ENCODE data around the gene GPR62.

Gene GPR62

DNA sequence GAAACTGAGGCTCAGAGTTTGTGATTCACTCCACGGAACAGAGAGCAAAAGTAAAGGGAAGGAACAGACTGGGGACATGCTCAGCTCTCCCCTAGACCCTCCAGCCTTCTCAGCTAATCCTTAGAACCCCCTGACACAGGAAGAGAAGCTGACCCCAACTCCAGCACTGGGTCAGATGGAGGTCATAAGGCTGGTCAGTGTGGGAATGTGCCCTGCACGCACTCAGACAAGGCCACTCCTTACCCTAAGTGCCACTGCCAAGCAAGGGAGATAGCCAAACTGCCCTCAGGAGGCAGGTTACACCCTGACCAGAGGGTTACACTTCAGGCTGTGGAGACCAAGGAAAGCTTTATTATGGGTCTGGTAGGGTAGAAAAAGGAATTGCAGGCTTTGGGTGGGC, 39.3 kb downstream of the GPR62 start:
- DNase-seq = no peak

DNA sequence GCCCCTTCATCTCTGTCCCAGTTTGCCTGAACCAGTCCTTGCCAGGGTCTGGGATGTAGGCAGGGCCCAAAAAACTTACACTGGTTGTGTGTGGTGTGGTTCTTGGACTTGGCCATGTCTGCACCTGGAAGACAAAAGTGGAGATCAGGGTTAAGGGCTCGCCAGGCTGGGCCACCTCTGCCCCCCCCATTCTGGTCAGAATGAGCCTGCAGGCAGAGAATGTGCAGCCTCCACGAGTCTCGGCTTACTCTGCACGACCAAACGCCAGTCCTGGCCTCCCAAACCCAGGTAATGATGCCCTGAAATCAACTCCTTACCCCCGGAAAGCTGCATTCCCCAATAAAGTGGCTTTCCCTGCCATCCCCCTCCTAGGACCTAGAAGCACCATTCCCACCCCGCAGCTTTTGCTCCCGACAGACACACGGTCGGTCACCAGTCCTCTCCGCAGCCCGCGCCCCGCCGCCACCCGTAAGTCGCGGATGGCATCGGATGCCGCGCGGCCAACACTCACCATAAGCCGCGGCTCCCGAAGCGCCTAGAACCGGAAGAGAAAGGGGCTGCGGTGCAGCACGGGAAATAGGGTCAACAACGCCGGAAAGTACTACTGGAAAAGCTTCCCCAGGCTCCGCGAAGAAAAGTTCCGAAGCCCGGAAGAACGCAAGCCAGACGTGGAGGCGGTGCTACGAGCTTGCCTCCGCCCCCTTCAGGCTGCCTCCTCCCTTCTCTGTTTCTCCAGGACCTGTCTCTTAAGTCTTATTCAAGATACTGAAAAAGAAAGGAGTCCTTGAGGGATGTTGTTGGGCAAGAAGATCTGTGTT, 40.4 kb downstream of the GPR62 start, which contains the start of gene RPL29:
Gene RPL29, minus strand, starts transcription at position 550 of the 818 bp plus-strand sequence. Its CDS starts 434 bp downstream, at position 116.
- peak; percentile 85 for DNase-seq

DNA sequence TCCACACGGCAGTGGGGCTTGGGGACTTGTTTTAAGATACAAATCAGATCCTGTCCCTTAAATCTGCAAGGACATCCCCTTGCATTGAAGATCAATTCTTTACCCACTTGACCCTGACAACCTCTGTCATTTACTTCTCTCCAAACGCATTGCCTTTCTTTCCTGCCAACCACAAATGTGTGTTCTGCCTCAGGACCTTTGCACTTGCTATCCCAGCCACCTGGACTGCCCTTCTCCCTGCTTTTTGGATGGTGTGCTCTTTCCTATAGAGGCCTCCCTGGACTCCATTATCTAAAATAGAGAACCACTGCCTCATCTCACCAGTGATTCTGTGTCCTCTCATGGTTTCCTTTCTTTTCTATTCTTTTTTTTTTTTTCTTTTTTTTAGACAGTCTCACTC, 42.0 kb downstream of the GPR62 start:
- DNase-seq = no peak

DNA sequence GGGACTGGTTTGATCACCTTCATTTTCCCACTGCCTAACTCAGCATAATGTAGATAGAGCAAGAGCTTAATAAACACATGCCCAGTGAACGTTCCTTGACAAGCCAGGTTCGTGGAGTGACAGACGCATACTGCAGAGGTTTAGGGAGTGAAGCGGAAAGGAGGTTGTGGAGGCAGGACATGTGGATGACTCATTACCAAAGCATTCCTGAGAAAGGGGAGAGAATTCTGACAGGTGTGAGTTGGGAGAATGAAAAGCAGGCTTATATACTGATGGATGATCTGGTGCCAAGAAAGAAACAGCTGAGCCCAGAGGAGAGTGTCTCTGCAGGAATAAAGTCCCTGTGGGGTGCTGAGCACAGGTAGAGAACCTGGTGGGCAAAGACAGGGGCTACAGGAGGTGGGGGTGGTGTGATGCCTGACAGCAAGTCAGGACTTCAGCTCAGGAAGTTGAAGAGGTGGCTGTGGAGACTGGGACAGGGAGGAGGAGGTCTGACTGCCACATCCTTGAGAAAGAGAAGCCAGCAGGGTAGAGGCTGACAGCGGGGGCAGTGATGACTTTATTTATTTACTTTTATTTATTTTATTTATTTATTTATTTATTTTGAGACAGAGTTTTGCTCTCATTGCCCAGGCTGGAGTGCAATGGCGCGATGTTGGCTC, 42.9 kb downstream of the GPR62 start:
- DNase-seq = no peak

GRCh38 chr3:51998774-51999173, 43.6 kb downstream of the GPR62 start:
- DNase-seq = no peak

DNA sequence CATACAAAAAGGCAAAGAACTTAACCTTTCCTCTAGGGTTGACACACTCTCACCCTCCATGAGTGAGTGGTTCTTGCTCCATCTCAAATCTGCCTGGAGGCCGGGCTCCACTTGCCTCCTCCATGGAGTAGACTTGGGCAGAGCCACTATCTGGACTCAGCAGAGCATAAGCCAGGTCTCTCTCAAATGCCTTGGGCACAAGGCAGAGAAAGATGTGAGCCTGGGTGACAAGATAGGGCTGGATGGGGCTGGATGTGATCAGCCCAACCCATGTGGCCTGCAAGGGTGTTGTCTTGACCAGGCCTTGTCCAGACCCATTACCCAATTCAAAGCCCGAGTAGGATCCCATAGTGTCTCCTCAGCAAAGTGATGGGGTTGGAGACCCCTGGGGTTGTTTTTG, 44.7 kb downstream of the GPR62 start:
- DNase-seq = no peak

DNA sequence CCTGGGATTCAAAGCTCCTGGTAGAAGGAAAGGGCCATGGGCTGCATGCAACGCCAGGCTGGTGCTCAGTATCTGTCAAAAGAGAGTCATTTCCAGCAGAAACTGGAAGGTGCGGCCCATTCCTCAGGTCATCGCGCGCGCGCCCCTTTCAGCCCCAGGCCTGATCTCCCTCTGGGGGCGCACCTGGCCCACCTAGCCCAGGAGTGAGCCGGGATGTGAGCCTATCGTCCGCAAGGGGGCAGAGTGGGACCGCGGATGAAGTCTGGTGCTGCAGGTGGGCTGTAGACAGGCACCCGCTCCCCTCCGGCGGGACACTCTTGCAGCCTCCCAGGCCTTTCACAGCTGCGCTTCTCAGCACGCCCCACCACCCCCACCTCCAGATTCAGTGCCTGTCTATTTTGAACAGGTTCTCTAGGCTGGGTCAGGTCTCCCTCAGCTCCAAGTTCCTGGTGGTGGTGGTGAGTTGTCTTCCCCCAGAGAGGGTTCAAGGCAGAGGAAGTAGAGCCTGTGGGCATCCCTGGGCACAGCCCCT, 46.3 kb downstream of the GPR62 start:
- DNase-seq = peak; percentile 65

- no peak for DNase-seq
Observed at GRCh38 chr3:52002748-52003147, 47.6 kb downstream of the GPR62 start.

DNA sequence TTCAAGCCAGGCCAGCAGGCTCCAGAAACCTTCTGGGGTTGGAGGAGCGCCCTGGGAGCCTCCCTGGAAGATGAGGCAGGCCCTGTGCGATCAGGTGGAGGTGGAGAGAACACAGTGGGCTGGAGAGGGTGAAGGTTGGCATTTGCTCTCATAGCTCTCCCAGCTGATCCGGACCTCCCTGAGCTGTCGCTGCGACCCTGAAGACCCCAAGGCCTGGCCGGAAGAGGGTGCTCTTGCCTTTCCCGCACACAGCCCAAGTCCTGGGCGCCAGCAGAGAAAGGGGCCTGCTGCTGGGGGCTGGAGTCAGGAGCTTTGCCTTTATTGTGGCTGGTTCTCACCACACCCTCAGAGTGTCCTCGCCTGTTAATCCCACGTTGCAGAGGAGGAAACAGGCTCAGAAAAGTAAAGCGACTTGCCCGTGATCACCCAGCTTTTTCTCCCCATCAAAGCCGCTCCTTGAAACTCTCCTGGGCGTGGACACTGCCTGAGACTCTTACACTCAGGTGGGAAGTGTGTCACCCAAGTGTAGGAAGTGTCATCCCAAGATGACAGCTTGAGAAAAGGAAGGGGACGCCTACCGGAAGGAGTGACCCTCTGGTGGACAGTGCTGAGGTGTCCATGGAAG, 49.1 kb downstream of the GPR62 start:
- no peak for DNase-seq

GRCh38 chr3:52004906-52005395, 49.8 kb downstream of the GPR62 start:
- no peak for DNase-seq

DNA sequence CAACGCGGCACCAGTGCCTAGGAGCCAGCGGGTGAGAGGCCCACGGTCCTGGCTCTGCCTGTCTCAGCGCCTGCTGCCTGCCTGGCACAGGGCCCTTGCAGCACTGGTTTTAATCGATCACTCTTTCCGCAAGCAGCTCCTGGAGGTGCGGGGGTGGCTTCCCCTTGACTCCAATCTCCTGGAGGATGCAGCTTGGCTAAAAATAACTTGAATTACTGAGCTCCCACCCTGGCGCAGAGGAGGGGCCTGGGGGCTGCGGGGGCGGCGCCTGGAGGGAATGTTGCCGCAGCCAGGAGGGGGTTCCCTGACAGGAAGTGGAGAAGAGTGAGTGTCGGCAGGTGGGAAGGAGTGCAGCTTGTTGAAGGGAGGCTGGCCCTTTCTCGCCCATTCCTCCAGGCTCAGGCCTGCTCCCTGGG, 50.4 kb downstream of the GPR62 start:
- peak; percentile 47 for DNase-seq

DNA sequence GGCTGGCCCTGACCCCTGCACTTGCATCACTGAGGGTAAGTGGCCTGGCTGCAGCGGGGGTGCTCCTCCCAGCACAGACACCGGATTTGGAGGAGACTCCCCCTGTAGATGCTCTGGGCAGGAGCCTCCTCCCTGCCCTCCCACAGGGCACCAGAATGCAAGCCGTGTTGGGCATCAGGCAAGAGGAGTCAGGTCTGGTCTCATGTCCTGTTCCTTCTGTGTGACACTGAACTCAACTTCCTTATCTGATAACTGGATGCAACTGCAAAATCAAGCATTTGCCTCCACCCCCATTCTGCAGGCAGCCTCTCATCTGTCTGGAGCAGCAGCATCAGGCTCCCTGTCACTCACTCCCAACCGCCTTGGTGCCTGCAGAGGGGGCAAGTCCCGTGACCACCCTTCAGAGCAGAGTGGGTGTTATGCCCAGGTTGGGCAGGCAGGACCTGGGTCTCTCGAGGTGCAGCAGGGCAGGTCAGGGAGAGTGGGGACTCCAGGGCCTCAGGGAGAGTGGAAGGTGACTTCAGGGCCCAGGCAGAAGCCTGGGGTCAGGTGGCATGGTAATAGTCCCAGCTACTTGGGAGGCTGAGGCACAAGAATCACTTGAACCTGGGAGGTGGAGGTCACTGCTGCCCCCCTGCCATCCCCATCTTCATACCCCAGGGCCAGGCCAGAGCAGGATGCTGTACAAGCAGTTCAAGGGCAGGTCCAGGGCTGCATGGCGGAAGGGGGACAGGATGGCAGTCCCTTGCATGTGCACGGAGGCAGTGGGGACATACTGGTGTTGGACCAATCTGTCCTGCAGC, 51.0 kb downstream of the GPR62 start:
- no peak for DNase-seq

DNA sequence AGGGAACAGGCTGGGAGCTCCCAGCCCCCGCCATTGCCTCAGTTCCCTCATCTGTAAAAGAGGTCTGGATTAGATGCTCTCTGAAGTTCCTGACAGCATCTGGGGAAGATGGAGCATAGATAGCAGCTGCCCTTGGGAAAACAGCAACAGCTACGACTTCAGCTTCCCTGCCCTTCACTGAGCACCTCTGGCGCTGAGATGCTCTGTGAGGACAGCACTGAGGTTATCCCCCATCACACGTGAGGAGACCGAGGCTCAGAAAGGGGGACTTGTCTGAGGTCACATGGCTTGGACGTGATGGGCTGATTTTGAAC, 51.6 kb downstream of the GPR62 start:
- no peak for DNase-seq
